Gastroesophageal sphincter (tissue), 3 donors: ENCODE results near the gene MFAP2.

Source experiments
- POLR2A ChIP-seq, 2 donors: fragments of 450-650 bp; IDR thresholded peaks; one replicate each; pipeline ENCODE4 v1.6.1; 2017; ENCODE audit warnings: antibody characterized with exemption in 2 of 2, mild to moderate bottlenecking in 2 of 2, moderate library complexity in 1 of 2
- TF ChIP-seq, protein P1 (sequence below), 4 experiments: fragments of 200-600 bp in 2 of 4; fragments of 450-650 bp in 2 of 4; sonication (generic) in 1 of 4; IDR thresholded peaks; one replicate each; pipeline ENCODE4 v1.5.1; 2017 to 2019; ENCODE audit warnings: antibody characterized with exemption in 4 of 4, mild to moderate bottlenecking in 2 of 4, moderate library complexity in 2 of 4

DNA sequence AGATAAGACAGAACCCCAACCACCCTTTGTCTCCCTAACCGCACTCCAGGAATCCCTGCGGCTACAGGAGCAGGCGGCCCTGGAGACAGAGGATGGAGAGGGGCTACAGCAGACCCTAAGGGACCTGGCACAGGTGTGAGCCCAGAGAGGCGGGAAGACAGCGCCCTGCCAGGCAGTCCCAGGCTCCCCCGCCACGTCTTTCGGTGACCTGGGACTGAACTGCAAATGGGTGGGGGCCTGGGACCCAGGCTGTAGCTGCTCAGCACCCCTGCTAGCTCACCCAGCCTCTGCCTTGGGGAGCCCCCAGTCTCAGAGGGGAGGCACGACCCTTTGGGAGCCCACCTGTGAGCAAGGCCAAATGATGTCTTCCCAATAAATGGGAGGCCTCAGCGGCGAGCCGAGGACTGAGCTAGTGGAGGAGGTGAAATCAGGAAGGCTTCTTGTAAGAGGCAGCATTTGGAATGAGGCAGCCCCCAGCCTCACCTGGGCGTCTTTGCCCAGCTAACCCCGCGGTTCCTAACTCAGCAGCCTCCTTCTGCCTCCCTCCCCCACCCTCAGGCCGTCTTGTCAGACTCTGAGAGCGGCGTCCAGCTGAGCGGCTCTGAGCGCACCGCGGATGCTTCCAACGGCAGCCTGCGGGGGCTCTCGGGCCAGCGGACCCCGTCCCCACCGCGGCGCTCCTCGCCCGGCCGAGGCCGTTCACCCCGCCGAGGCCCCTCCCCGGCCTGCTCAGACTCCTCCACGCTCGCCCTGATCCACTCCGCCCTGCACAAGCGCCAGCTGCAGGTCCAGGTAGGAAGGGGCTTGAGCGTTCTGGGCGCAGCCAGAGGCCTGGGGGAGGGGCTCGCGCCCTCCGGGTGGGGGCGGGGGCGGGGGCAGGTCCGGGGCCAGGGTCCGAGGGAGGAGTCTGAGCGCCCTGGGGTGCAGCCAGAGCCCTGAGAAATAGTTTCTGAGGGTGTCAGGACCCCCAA, 41.8 kb downstream of the MFAP2 start:
- TF ChIP-seq, protein P1, sequence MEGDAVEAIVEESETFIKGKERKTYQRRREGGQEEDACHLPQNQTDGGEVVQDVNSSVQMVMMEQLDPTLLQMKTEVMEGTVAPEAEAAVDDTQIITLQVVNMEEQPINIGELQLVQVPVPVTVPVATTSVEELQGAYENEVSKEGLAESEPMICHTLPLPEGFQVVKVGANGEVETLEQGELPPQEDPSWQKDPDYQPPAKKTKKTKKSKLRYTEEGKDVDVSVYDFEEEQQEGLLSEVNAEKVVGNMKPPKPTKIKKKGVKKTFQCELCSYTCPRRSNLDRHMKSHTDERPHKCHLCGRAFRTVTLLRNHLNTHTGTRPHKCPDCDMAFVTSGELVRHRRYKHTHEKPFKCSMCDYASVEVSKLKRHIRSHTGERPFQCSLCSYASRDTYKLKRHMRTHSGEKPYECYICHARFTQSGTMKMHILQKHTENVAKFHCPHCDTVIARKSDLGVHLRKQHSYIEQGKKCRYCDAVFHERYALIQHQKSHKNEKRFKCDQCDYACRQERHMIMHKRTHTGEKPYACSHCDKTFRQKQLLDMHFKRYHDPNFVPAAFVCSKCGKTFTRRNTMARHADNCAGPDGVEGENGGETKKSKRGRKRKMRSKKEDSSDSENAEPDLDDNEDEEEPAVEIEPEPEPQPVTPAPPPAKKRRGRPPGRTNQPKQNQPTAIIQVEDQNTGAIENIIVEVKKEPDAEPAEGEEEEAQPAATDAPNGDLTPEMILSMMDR (IDR thresholded peaks at IDR 0.05) = no peak
- no peak for TF ChIP-seq POLR2A (IDR thresholded peaks at IDR 0.05)
